Cardiac muscle cell (in vitro differentiated cells and primary cell): ENCODE data around the gene ANKRD11. TPM values are rescaled to one million over a fixed set of nuclear protein-coding genes. Genes with fewer than 3 reads are reported as not detected.

Source experiments
- DNase-seq, 2 donors: peaks; one replicate each; pipeline versions ENCODE4 v3.0.0 to v3.0.0-alpha.2; 2010 to 2017; ENCODE audit warnings: low read depth in 1 of 2, low spot score in 1 of 2
- H3K27ac ChIP-seq: fragments of 200-600 bp; sonication (generic); 2 replicates; pipeline ENCODE4 v1.5.1; 2016
- H3K27me3 ChIP-seq: fragments of 200-600 bp; sonication (generic); 2 replicates; pipeline ENCODE4 v1.6.0; 2016; ENCODE audit warnings: control low read depth
- H3K36me3 ChIP-seq: fragments of 200-600 bp; sonication (generic); 2 replicates; pipeline ENCODE4 v1.5.1; 2016; ENCODE audit warnings: control low read depth
- H3K4me1 ChIP-seq: fragments of 200-600 bp; sonication (generic); 2 replicates; pipeline ENCODE4 v1.8.1; 2017; ENCODE audit warnings: low read depth, mild to moderate bottlenecking, mixed run types
- H3K4me3 ChIP-seq: fragments of 200-600 bp; sonication (generic); 2 replicates; pipeline ENCODE4 v1.5.1; 2016; ENCODE audit warnings: mild to moderate bottlenecking
- H3K9me3 ChIP-seq: fragments of 200-600 bp; sonication (generic); 2 replicates; pipeline ENCODE4 v1.5.1; 2017; ENCODE audit warnings: low read depth, mild to moderate bottlenecking, control low read depth
- CTCF ChIP-seq: IDR thresholded peaks from 2 replicates; pipeline ENCODE4 v1.5.1; 2012; ENCODE audit warnings: low read depth, mild to moderate bottlenecking, low read length
- polyA plus RNA-seq: library from polyadenylated mRNA; unstranded; fragments of >200 nt; fragmentation: Nextera tagmentation; extraction: Ambion mirVana; gene quantifications from 2 replicates; pipeline ENCODE4 v1.2.1, GENCODE V29; 2016
- total RNA-seq: library from RNA; depleted of rRNA; stranded (reverse); fragments of >200 nt; gene quantifications from 2 replicates; pipeline ENCODE4 v1.2.3, GENCODE V29; 2016

The ANKRD11 gene
- total RNA-seq = 70.1 and 111 TPM in 2 replicates
- polyA plus RNA-seq = 131 and 159 TPM in 2 replicates

- peak; percentile 100 for DNase-seq
- Histone ChIP-seq H3K27me3 (no peaks in the 10 kb centered on the region), H3K4me1 (peaks cover 25% of the 10 kb centered on the region), H3K27ac (peak within 1 kb of the TSS; percentile 99), H3K4me3 (peak within 1 kb of the TSS; percentile 96), H3K9me3 (no peaks in the 10 kb centered on the region), H3K36me3 (no peaks in the 10 kb centered on the region)
- no peak for TF ChIP-seq CTCF
Observed at GRCh38 chr16:89490439-89491237, at the start of gene ANKRD11. Gene ANKRD11 (minus strand): TSS chr16:89490561. CDS start chr16:89317019, 173,542 bp downstream.

GRCh38 chr16:89538286-89538685 lies 47.9 kb upstream of the ANKRD11 start:
- Histone ChIP-seq H3K36me3 (peaks cover 20% of the 10 kb centered on the region), H3K9me3 (no peaks in the 10 kb centered on the region), H3K4me3 (no peak overlapping the region), H3K27ac (no peak overlapping the region), H3K27me3 (no peaks in the 10 kb centered on the region), H3K4me1 (peaks cover 10% of the 10 kb centered on the region)
- no peak for TF ChIP-seq CTCF
- no peak for DNase-seq

- TF ChIP-seq CTCF = no peak
- H3K36me3 ChIP-seq = peaks cover 20% of the 10 kb centered on the region
- H3K27ac ChIP-seq = no peak overlapping the region
Observed at GRCh38 chr16:89537549-89537925, 47.2 kb upstream of the ANKRD11 start.

GRCh38 chr16:89536886-89537548 lies 46.7 kb upstream of the ANKRD11 start:
- TF ChIP-seq CTCF = no peak
- no peaks in the 10 kb centered on the region for H3K9me3 ChIP-seq

More at GRCh38 chr16:89537549-89537925, 47.2 kb upstream of the ANKRD11 start:
- no peaks in the 10 kb centered on the region for H3K9me3 ChIP-seq
- peaks cover 10% of the 10 kb centered on the region for H3K4me1 ChIP-seq
- H3K4me3 ChIP-seq = no peak overlapping the region
- H3K27me3 ChIP-seq = no peaks in the 10 kb centered on the region
- no peak for DNase-seq

GRCh38 chr16:89536371-89536770 lies 46.0 kb upstream of the ANKRD11 start:
- no peaks in the 10 kb centered on the region for H3K9me3 ChIP-seq
- peaks cover 27% of the 10 kb centered on the region for H3K36me3 ChIP-seq
- no peak for TF ChIP-seq CTCF

More at GRCh38 chr16:89536886-89537548, 46.7 kb upstream of the ANKRD11 start:
- Histone ChIP-seq H3K4me3 (no peak overlapping the region), H3K4me1 (peaks cover 10% of the 10 kb centered on the region), H3K27me3 (no peaks in the 10 kb centered on the region), H3K36me3 (peaks cover 22% of the 10 kb centered on the region), H3K27ac (no peak overlapping the region)
- DNase-seq = no peak

More at GRCh38 chr16:89536371-89536770, 46.0 kb upstream of the ANKRD11 start:
- Histone ChIP-seq H3K27me3 (no peaks in the 10 kb centered on the region), H3K27ac (no peak overlapping the region), H3K4me3 (no peak overlapping the region), H3K4me1 (peaks cover 8% of the 10 kb centered on the region)
- no peak for DNase-seq
